ENCODE results near the gene MRPL12. TPM values are rescaled to one million over a fixed set of nuclear protein-coding genes. Genes with fewer than 3 reads are reported as not detected.

Gene MRPL12
- polyA plus RNA-seq, 4 donors: 46.3 to 258 (median 170) TPM

GRCh38 chr17:81691196-81691595 is 12.0 kb upstream of the MRPL12 start:
- Histone ChIP-seq H3K27ac (ENCODE audit: low read depth in 1 of 3, low read length in 2 of 3) (no peak overlapping the region), H3K27me3 (ENCODE audit: control insufficient read depth in 3 of 3, insufficient read depth in 3 of 3, low read length in 3 of 3) (no peaks in the 10 kb centered on the region), H3K9me3 (ENCODE audit: control insufficient read depth in 2 of 2, insufficient read depth in 1 of 2, low read depth in 1 of 2, low read length in 1 of 2) (no peaks in the 10 kb centered on the region), H3K4me3 (ENCODE audit: low read depth in 1 of 3, low read length in 3 of 3) (no peak overlapping the region), H3K4me1 (ENCODE audit: control insufficient read depth in 3 of 3, insufficient read depth in 2 of 3, low read depth in 1 of 3, low read length in 2 of 3) (no peaks in the 10 kb centered on the region), H3K36me3 (ENCODE audit: control insufficient read depth in 3 of 3, insufficient read depth in 2 of 3, low read depth in 1 of 3, low read length in 3 of 3) (peaks cover 13 to 99% (median 38%) of the 10 kb centered on the region in 3 donors)
- FAIRE-seq (no peak), DNase-seq (no peak)
- WGBS, 3 donors: 92 to 94% (median 93%) methylated on average over 18 of the region's 18 CpGs

GRCh38 chr17:81691608-81692007 is 11.6 kb upstream of the MRPL12 start:
- H3K36me3 ChIP-seq (ENCODE audit: control insufficient read depth in 3 of 3, insufficient read depth in 2 of 3, low read depth in 1 of 3, low read length in 3 of 3): peaks cover 13 to 99% (median 43%) of the 10 kb centered on the region in 3 donors
- no peaks in the 10 kb centered on the region for H3K4me1 ChIP-seq (ENCODE audit: control insufficient read depth in 3 of 3, insufficient read depth in 2 of 3, low read depth in 1 of 3, low read length in 2 of 3)
- no peak overlapping the region for H3K27ac ChIP-seq (ENCODE audit: low read depth in 1 of 3, low read length in 2 of 3)
- no peaks in the 10 kb centered on the region for H3K27me3 ChIP-seq (ENCODE audit: control insufficient read depth in 3 of 3, insufficient read depth in 3 of 3, low read length in 3 of 3)
- FAIRE-seq (no peak), DNase-seq (no peak)
- H3K4me3 ChIP-seq (ENCODE audit: low read depth in 1 of 3, low read length in 3 of 3): no peak overlapping the region
- H3K9me3 ChIP-seq (ENCODE audit: control insufficient read depth in 2 of 2, insufficient read depth in 1 of 2, low read depth in 1 of 2, low read length in 1 of 2): no peaks in the 10 kb centered on the region
- 96 to 98% (median 98%) methylated on average over 20 of the region's 20 CpGs for WGBS, 3 donors

GRCh38 chr17:81693509-81694210 is 9.5 kb upstream of the MRPL12 start:
- Histone ChIP-seq H3K4me1 (ENCODE audit: control insufficient read depth in 3 of 3, insufficient read depth in 2 of 3, low read depth in 1 of 3, low read length in 2 of 3) (no peaks in the 10 kb centered on the region), H3K4me3 (ENCODE audit: low read depth in 1 of 3, low read length in 3 of 3) (no peak overlapping the region), H3K9me3 (ENCODE audit: control insufficient read depth in 2 of 2, insufficient read depth in 1 of 2, low read depth in 1 of 2, low read length in 1 of 2) (no peaks in the 10 kb centered on the region), H3K27me3 (ENCODE audit: control insufficient read depth in 3 of 3, insufficient read depth in 3 of 3, low read length in 3 of 3) (no peaks in the 10 kb centered on the region), H3K27ac (ENCODE audit: low read depth in 1 of 3, low read length in 2 of 3) (no peak overlapping the region), H3K36me3 (ENCODE audit: control insufficient read depth in 3 of 3, insufficient read depth in 2 of 3, low read depth in 1 of 3, low read length in 3 of 3) (peaks cover 16 to 99% (median 41%) of the 10 kb centered on the region in 3 donors)
- FAIRE-seq: no peak
- WGBS, 3 donors: 91% methylated on average over 33 to 35 of the region's 35 CpGs
- DNase-seq: no peak

- DNase-seq (no peak), FAIRE-seq (no peak)
- Histone ChIP-seq H3K9me3 (ENCODE audit: control insufficient read depth in 2 of 2, insufficient read depth in 1 of 2, low read depth in 1 of 2, low read length in 1 of 2) (no peaks in the 10 kb centered on the region), H3K27me3 (ENCODE audit: control insufficient read depth in 3 of 3, insufficient read depth in 3 of 3, low read length in 3 of 3) (no peaks in the 10 kb centered on the region), H3K27ac (ENCODE audit: low read depth in 1 of 3, low read length in 2 of 3) (no peak overlapping the region), H3K4me1 (ENCODE audit: control insufficient read depth in 3 of 3, insufficient read depth in 2 of 3, low read depth in 1 of 3, low read length in 2 of 3) (no peaks in the 10 kb centered on the region), H3K4me3 (ENCODE audit: low read depth in 1 of 3, low read length in 3 of 3) (no peak overlapping the region), H3K36me3 (ENCODE audit: control insufficient read depth in 3 of 3, insufficient read depth in 2 of 3, low read depth in 1 of 3, low read length in 3 of 3) (peaks cover 13 to 96% (median 34%) of the 10 kb centered on the region in 3 donors)
- WGBS, 3 donors: 94% methylated on average over 19 of the region's 19 CpGs
These were observed 8.4 kb upstream of the MRPL12 start for GRCh38 chr17:81694810-81695209.

GRCh38 chr17:81695211-81695610 is 8.0 kb upstream of the MRPL12 start:
- WGBS, 3 donors: 87 to 98% (median 88%) methylated on average over 6 of the region's 6 CpGs
- H3K4me3 ChIP-seq (ENCODE audit: low read depth in 1 of 3, low read length in 3 of 3): no peak overlapping the region
- H3K9me3 ChIP-seq (ENCODE audit: control insufficient read depth in 2 of 2, insufficient read depth in 1 of 2, low read depth in 1 of 2, low read length in 1 of 2): no peaks in the 10 kb centered on the region
- no peaks in the 10 kb centered on the region for H3K4me1 ChIP-seq (ENCODE audit: control insufficient read depth in 3 of 3, insufficient read depth in 2 of 3, low read depth in 1 of 3, low read length in 2 of 3)
- H3K36me3 ChIP-seq (ENCODE audit: control insufficient read depth in 3 of 3, insufficient read depth in 2 of 3, low read depth in 1 of 3, low read length in 3 of 3): peaks cover 13 to 93% (median 34%) of the 10 kb centered on the region in 3 donors
- FAIRE-seq (no peak), DNase-seq (no peak)
- H3K27ac ChIP-seq (ENCODE audit: low read depth in 1 of 3, low read length in 2 of 3): no peak overlapping the region
- no peaks in the 10 kb centered on the region for H3K27me3 ChIP-seq (ENCODE audit: control insufficient read depth in 3 of 3, insufficient read depth in 3 of 3, low read length in 3 of 3)

- DNase-seq (no peak), FAIRE-seq (no peak)
- Histone ChIP-seq H3K9me3 (ENCODE audit: control insufficient read depth in 2 of 2, insufficient read depth in 1 of 2, low read depth in 1 of 2, low read length in 1 of 2) (no peaks in the 10 kb centered on the region), H3K27ac (ENCODE audit: low read depth in 1 of 3, low read length in 2 of 3) (no peak overlapping the region), H3K27me3 (ENCODE audit: control insufficient read depth in 3 of 3, insufficient read depth in 3 of 3, low read length in 3 of 3) (no peaks in the 10 kb centered on the region), H3K36me3 (ENCODE audit: control insufficient read depth in 3 of 3, insufficient read depth in 2 of 3, low read depth in 1 of 3, low read length in 3 of 3) (peaks cover 13 to 93% (median 36%) of the 10 kb centered on the region in 3 donors), H3K4me3 (ENCODE audit: low read depth in 1 of 3, low read length in 3 of 3) (no peak overlapping the region), H3K4me1 (ENCODE audit: control insufficient read depth in 3 of 3, insufficient read depth in 2 of 3, low read depth in 1 of 3, low read length in 2 of 3) (peaks cover 0 to 3% (median 0%) of the 10 kb centered on the region in 3 donors)
- 88 to 91% (median 90%) methylated on average over 22 of the region's 22 CpGs for WGBS, 3 donors
These were observed 7.4 kb upstream of the MRPL12 start for GRCh38 chr17:81695801-81696200.

GRCh38 chr17:81696218-81696941 is 6.8 kb upstream of the MRPL12 start:
- Histone ChIP-seq H3K27me3 (ENCODE audit: control insufficient read depth in 3 of 3, insufficient read depth in 3 of 3, low read length in 3 of 3) (no peaks in the 10 kb centered on the region), H3K27ac (ENCODE audit: low read depth in 1 of 3, low read length in 2 of 3) (no peak overlapping the region), H3K36me3 (ENCODE audit: control insufficient read depth in 3 of 3, insufficient read depth in 2 of 3, low read depth in 1 of 3, low read length in 3 of 3) (peaks cover 13 to 93% (median 36%) of the 10 kb centered on the region in 3 donors), H3K9me3 (ENCODE audit: control insufficient read depth in 2 of 2, insufficient read depth in 1 of 2, low read depth in 1 of 2, low read length in 1 of 2) (no peaks in the 10 kb centered on the region), H3K4me3 (ENCODE audit: low read depth in 1 of 3, low read length in 3 of 3) (no peak overlapping the region), H3K4me1 (ENCODE audit: control insufficient read depth in 3 of 3, insufficient read depth in 2 of 3, low read depth in 1 of 3, low read length in 2 of 3) (peaks cover 0 to 9% (median 0%) of the 10 kb centered on the region in 3 donors)
- 91 to 96% (median 94%) methylated on average over 37 to 40 of the region's 40 CpGs for WGBS, 3 donors
- FAIRE-seq (no peak), DNase-seq (no peak)

- Histone ChIP-seq H3K4me3 (ENCODE audit: low read depth in 1 of 3, low read length in 3 of 3) (no peak overlapping the region), H3K27me3 (ENCODE audit: control insufficient read depth in 3 of 3, insufficient read depth in 3 of 3, low read length in 3 of 3) (no peaks in the 10 kb centered on the region), H3K4me1 (ENCODE audit: control insufficient read depth in 3 of 3, insufficient read depth in 2 of 3, low read depth in 1 of 3, low read length in 2 of 3) (peaks cover 0 to 14% (median 0%) of the 10 kb centered on the region in 3 donors), H3K27ac (ENCODE audit: low read depth in 1 of 3, low read length in 2 of 3) (no peak overlapping the region), H3K9me3 (ENCODE audit: control insufficient read depth in 2 of 2, insufficient read depth in 1 of 2, low read depth in 1 of 2, low read length in 1 of 2) (no peaks in the 10 kb centered on the region), H3K36me3 (ENCODE audit: control insufficient read depth in 3 of 3, insufficient read depth in 2 of 3, low read depth in 1 of 3, low read length in 3 of 3) (peaks cover 13 to 86% (median 32%) of the 10 kb centered on the region in 3 donors)
- DNase-seq (no peak), FAIRE-seq (no peak)
- WGBS, 3 donors: 86 to 90% (median 88%) methylated on average over 25 of the region's 25 CpGs
These were observed 5.7 kb upstream of the MRPL12 start for GRCh38 chr17:81697261-81698044.
